PC-9 (cell line): ENCODE measurements around the gene BAHD1. TPM values are rescaled to one million over a fixed set of nuclear protein-coding genes. Genes with fewer than 3 reads are reported as not detected.
A peak's percentile ranks its signal among the peaks of the same experiment; 100 is the strongest.

Experiments used
- BruUV-seq: library from RNA; stranded (reverse); fragments of 400-500 nt; replicated peaks from 2 replicates; lab custom pipeline; 2021; lab: Mats Ljungman, UMichigan
- CTCF ChIA-PET: fragments of 300-600 bp; sonication (Branson Sonifier 250); formaldehyde crosslinking; loops from one replicate; lab custom pipeline; 2022; ENCODE audit warnings: antibody characterized with exemption; lab: Charles Lee
- POLR2A ChIA-PET: fragments of 300-600 bp; sonication (Branson Sonifier 250); formaldehyde crosslinking; loops from one replicate; lab custom pipeline; 2022; ENCODE audit warnings: antibody characterized with exemption; ENCODE audit not compliant: unreplicated experiment; lab: Charles Lee
- DNase-seq, 2 experiments: peaks; one replicate each; pipeline versions ENCODE4 v3.0.0 to v3.0.0-alpha.2; 2015 to 2022; ENCODE audit warnings: mixed read lengths in 1 of 2
- H2AFZ ChIP-seq: fragments of 200-600 bp; sonication (generic); 2 replicates; pipeline ENCODE4 v1.8.1; 2017; ENCODE audit warnings: antibody characterized with exemption
- H3F3A ChIP-seq: fragments of 200-600 bp; sonication (generic); 2 replicates; pipeline ENCODE4 v1.8.1; 2017; ENCODE audit warnings: antibody characterized with exemption, mild to moderate bottlenecking, low read depth; ENCODE audit not compliant: insufficient read depth
- H3K27ac ChIP-seq: fragments of 200-600 bp; sonication (generic); 2 replicates; pipeline ENCODE4 v1.6.1; 2016; ENCODE audit warnings: mixed run types
- H3K27me3 ChIP-seq: fragments of 200-600 bp; sonication (generic); 2 replicates; pipeline ENCODE4 v1.6.1; 2016; ENCODE audit warnings: low read depth, mixed run types; ENCODE audit not compliant: insufficient read depth
- H3K36me3 ChIP-seq: fragments of 200-600 bp; sonication (generic); 2 replicates; pipeline ENCODE4 v1.6.1; 2016; ENCODE audit warnings: low read depth, mixed run types
- H3K4me1 ChIP-seq: fragments of 200-600 bp; sonication (generic); replicated peaks from 2 replicates; pipeline ENCODE4 v1.6.1; 2016; ENCODE audit warnings: mixed run types; ENCODE audit not compliant: insufficient read depth
- H3K4me2 ChIP-seq: fragments of 200-600 bp; sonication (generic); 2 replicates; pipeline ENCODE4 v1.6.1; 2017; ENCODE audit warnings: mixed run types
- H3K4me3 ChIP-seq: fragments of 200-600 bp; sonication (generic); 2 replicates; pipeline ENCODE4 v1.6.1; 2016; ENCODE audit warnings: mixed run types
- H3K79me2 ChIP-seq: fragments of 200-600 bp; sonication (generic); 2 replicates; pipeline ENCODE4 v1.6.1; 2017; ENCODE audit warnings: low read depth, mixed run types
- H3K9me2 ChIP-seq: fragments of 200-600 bp; sonication (generic); 2 replicates; pipeline ENCODE4 v1.8.1; 2017; ENCODE audit warnings: mild to moderate bottlenecking; ENCODE audit not compliant: insufficient read depth
- H3K9me3 ChIP-seq: fragments of 200-600 bp; sonication (generic); 2 replicates; pipeline ENCODE4 v1.8.1; 2016; ENCODE audit warnings: low read depth; ENCODE audit not compliant: insufficient read depth
- H4K20me1 ChIP-seq: fragments of 200-600 bp; sonication (generic); 2 replicates; pipeline ENCODE4 v1.8.1; 2017; ENCODE audit not compliant: insufficient read depth
- EZH2 ChIP-seq: fragments of 200-600 bp; sonication (generic); IDR thresholded peaks from 2 replicates; pipeline ENCODE4 v1.8.0; 2017; ENCODE audit warnings: antibody characterized with exemption, low read depth
- intact Hi-C: fragments of 100-400 bp; cut with micrococcal nuclease; formaldehyde crosslinking; loops from one replicate; pipeline ENCODE4 v1.10.0; 2022; ENCODE audit not compliant: unreplicated experiment
- total RNA-seq: library from RNA; stranded (reverse); gene quantifications from 2 replicates; pipeline ENCODE4 v1.2.3, GENCODE V29; 2021
- TF ChIP-seq, protein P1 (sequence below): fragments of 200-600 bp; sonication (generic); conservative IDR thresholded peaks from 2 replicates; pipeline ENCODE4 v1.6.1; 2017; ENCODE audit warnings: mixed run types, antibody characterized with exemption, mild to moderate bottlenecking, moderate library complexity

The BAHD1 gene
- total RNA-seq, 1 experiment from 2014 or later, result 19.1 TPM

DNA sequence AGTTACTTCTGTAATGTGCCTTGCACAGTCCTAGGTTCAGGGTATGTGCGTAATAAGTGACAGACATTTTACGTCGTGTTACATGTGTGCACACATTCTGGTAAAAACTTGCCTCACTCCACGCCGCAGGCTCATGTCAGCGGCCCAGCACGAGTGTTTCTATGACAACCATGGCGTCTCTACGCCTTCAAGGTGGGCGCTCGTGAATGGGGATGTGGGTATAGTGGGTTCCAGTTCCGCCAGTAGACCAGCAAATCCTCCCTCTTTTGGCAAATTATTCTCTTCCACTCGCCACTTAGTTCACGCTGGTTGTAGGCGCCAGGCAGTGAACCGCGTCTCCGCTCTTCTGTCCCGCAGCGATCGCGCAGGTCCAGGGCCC, 70.3 kb downstream of the BAHD1 start:
- H3K4me1 ChIP-seq, result peaks cover 7% of the 10 kb centered on the region
- TF ChIP-seq, protein P1, sequence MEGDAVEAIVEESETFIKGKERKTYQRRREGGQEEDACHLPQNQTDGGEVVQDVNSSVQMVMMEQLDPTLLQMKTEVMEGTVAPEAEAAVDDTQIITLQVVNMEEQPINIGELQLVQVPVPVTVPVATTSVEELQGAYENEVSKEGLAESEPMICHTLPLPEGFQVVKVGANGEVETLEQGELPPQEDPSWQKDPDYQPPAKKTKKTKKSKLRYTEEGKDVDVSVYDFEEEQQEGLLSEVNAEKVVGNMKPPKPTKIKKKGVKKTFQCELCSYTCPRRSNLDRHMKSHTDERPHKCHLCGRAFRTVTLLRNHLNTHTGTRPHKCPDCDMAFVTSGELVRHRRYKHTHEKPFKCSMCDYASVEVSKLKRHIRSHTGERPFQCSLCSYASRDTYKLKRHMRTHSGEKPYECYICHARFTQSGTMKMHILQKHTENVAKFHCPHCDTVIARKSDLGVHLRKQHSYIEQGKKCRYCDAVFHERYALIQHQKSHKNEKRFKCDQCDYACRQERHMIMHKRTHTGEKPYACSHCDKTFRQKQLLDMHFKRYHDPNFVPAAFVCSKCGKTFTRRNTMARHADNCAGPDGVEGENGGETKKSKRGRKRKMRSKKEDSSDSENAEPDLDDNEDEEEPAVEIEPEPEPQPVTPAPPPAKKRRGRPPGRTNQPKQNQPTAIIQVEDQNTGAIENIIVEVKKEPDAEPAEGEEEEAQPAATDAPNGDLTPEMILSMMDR, result no peak
- TF ChIP-seq EZH2, result no peak
- POLR2A ChIA-PET, result no interaction called here
- H3K36me3 ChIP-seq, result no peaks in the 10 kb centered on the region
- H3K9me2 ChIP-seq, result no peaks in the 10 kb centered on the region
- BruUV-seq, result no TSS peak
- intact Hi-C loops, result no loop called here
- peak overlapping the region; percentile 80 for H3K4me2 ChIP-seq
- H3K27ac ChIP-seq, result no peak overlapping the region
- H3K9me3 ChIP-seq, result no peaks in the 10 kb centered on the region
- H2AFZ ChIP-seq, result peak overlapping the region; percentile 84
- peaks cover 10% of the 10 kb centered on the region; the same call in 1 of the 2 replicates for H3F3A ChIP-seq
- H3K4me3 ChIP-seq, result peak overlapping the region; percentile 61
- H4K20me1 ChIP-seq, result no peaks in the 10 kb centered on the region
- H3K79me2 ChIP-seq, result no peaks in the 10 kb centered on the region
- no peak for DNase-seq
- no peaks in the 10 kb centered on the region for H3K27me3 ChIP-seq
- CTCF ChIA-PET, result no interaction called here

DNA sequence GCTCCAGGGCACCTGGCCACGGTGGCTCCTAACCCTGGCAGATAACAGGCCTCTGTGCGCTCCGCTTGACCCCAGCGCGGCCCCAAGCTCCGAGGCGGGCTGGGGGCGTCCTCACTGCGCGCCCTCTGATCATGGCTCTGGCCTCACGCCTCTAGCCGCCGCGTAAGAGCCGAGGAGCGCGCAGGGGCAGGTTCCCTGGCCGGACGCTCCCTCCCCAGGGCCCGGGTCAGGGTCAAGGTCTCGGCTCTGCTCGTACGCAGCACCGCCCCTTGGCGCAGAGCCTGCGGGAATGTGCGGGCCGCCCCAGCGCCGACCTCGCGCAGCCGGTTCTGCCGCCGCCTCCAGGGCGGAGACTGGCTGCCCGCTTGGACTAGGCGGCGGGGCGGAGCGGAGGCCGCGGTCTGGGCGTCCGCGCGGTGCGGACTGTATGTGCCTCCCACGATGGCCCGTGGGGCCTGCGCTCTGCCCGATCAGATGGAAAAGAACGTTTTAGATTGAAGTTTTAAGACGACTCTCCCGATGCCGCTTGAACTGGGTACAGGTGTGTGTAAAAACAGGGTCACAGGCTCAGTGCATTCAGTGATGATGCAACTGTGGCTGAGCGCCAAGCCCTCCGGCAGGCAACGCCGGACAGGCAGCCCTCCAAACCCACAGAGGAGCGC, 70.8 kb downstream of the BAHD1 start:
- ChIA-PET CTCF (no interaction called here), POLR2A (interaction anchor here (0.6 kb wide), 1 partner anchor 110 kb away, joined by 3 read pairs; no protein-coding TSS in a partner anchor)
- peaks cover 7% of the 10 kb centered on the region for H3K4me1 ChIP-seq
- no peaks in the 10 kb centered on the region for H3K9me2 ChIP-seq
- TF ChIP-seq, protein P1, result no peak
- no peak for TF ChIP-seq EZH2
- no peak overlapping the region for H3K27ac ChIP-seq
- H2AFZ ChIP-seq, result peak overlapping the region; percentile 84
- H4K20me1 ChIP-seq, result no peaks in the 10 kb centered on the region
- H3K27me3 ChIP-seq, result no peaks in the 10 kb centered on the region
- no peaks in the 10 kb centered on the region for H3K9me3 ChIP-seq
- peak overlapping the region; percentile 61 for H3K4me3 ChIP-seq
- H3K4me2 ChIP-seq, result peak overlapping the region; percentile 80
- peaks cover 10% of the 10 kb centered on the region; the same call in 1 of the 2 replicates for H3F3A ChIP-seq
- no TSS peak for BruUV-seq
- H3K79me2 ChIP-seq, result no peaks in the 10 kb centered on the region
- intact Hi-C loops, result no loop called here
- no peaks in the 10 kb centered on the region for H3K36me3 ChIP-seq
- peak; percentile 50 to 82 for DNase-seq

DNA sequence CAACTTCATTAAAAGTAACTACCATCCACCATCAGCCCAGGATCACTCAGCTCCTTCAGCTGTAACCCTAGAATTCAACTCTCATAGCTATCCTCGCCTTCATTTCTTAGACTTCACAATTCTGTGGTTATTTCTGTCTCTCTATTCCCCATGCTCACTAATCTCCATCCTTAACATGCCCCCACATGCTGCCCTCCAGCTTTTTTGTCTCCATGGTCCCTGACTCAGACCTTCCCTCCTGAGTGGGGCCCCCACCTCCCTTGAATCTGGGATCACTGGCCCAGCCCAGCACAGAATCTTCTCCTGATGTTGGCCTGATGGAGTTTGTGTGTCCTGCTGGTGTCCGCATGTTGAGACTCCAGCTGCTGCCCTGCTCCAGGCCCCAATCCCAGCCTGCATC, 71.7 kb downstream of the BAHD1 start:
- Histone ChIP-seq H3K79me2 (no peaks in the 10 kb centered on the region), H3K27me3 (no peaks in the 10 kb centered on the region), H3K36me3 (no peaks in the 10 kb centered on the region), H4K20me1 (no peaks in the 10 kb centered on the region), H3K9me3 (no peaks in the 10 kb centered on the region), H3K4me3 (peak overlapping the region; percentile 61; the same call in 1 of the 2 replicates), H3K27ac (no peak overlapping the region), H3K4me1 (peaks cover 7% of the 10 kb centered on the region), H3K9me2 (no peaks in the 10 kb centered on the region), H3F3A (peaks cover 10% of the 10 kb centered on the region; the same call in 1 of the 2 replicates), H2AFZ (peak overlapping the region; percentile 84; the same call in 1 of the 2 replicates), H3K4me2 (peak overlapping the region; percentile 80)
- intact Hi-C loops, result no loop called here
- TF ChIP-seq, protein P1, result no peak
- ChIA-PET CTCF (no interaction called here), POLR2A (interaction anchor here (0.6 to 0.7 kb wide), 3 partner anchors 111 to 1031 kb away, joined by 3 to 4 read pairs (median 3); no protein-coding TSS in a partner anchor)
- no TSS peak for BruUV-seq
- DNase-seq, result no peak
